ENCODE measurements around the gene CNOT6.

CNOT6 gene

GRCh38 chr5:180592176-180592575 lies 98.0 kb downstream of the CNOT6 start:
- no peak for TF ChIP-seq ZNF274 (IDR thresholded peaks at IDR 0.05; ENCODE audit: low read depth, low read length)

GRCh38 chr5:180593446-180594206 lies 99.4 kb downstream of the CNOT6 start:
- TF ChIP-seq ZNF274 (IDR thresholded peaks at IDR 0.05; ENCODE audit: low read depth, low read length), result no peak
- H3K4me3 ChIP-seq (ENCODE audit: low read length), result no peak overlapping the region

More at GRCh38 chr5:180592176-180592575, 98.0 kb downstream of the CNOT6 start:
- H3K4me3 ChIP-seq (ENCODE audit: low read length), result no peak overlapping the region

- no peak for TF ChIP-seq ZNF274 (IDR thresholded peaks at IDR 0.05; ENCODE audit: low read depth, low read length)
- no peak overlapping the region for H3K4me3 ChIP-seq (ENCODE audit: low read length)
Observed at GRCh38 chr5:180594311-180595045, 100.3 kb downstream of the CNOT6 start.

GRCh38 chr5:180595046-180595379 lies 100.8 kb downstream of the CNOT6 start:
- no peak overlapping the region for H3K4me3 ChIP-seq (ENCODE audit: low read length)
- no peak for TF ChIP-seq ZNF274 (IDR thresholded peaks at IDR 0.05; ENCODE audit: low read depth, low read length)

GRCh38 chr5:180595381-180596114 lies 101.4 kb downstream of the CNOT6 start:
- H3K4me3 ChIP-seq (ENCODE audit: low read length), result no peak overlapping the region
- TF ChIP-seq ZNF274 (IDR thresholded peaks at IDR 0.05; ENCODE audit: low read depth, low read length), result no peak

GRCh38 chr5:180596115-180596667 lies 102.0 kb downstream of the CNOT6 start:
- H3K4me3 ChIP-seq (ENCODE audit: low read length), result no peak overlapping the region
- TF ChIP-seq ZNF274 (IDR thresholded peaks at IDR 0.05; ENCODE audit: low read depth, low read length), result no peak

GRCh38 chr5:180596668-180597231 lies 102.6 kb downstream of the CNOT6 start:
- TF ChIP-seq ZNF274 (IDR thresholded peaks at IDR 0.05; ENCODE audit: low read depth, low read length), result no peak
- no peak overlapping the region for H3K4me3 ChIP-seq (ENCODE audit: low read length)

GRCh38 chr5:180598316-180598701 lies 104.1 kb downstream of the CNOT6 start:
- TF ChIP-seq ZNF274 (IDR thresholded peaks at IDR 0.05; ENCODE audit: low read depth, low read length), result no peak
- H3K4me3 ChIP-seq (ENCODE audit: low read length), result no peak overlapping the region

GRCh38 chr5:180598797-180599589 lies 104.8 kb downstream of the CNOT6 start:
- no peak for TF ChIP-seq ZNF274 (IDR thresholded peaks at IDR 0.05; ENCODE audit: low read depth, low read length)
- H3K4me3 ChIP-seq (ENCODE audit: low read length), result no peak overlapping the region

GRCh38 chr5:180599590-180599914 lies 105.4 kb downstream of the CNOT6 start:
- H3K4me3 ChIP-seq (ENCODE audit: low read length), result no peak overlapping the region
- no peak for TF ChIP-seq ZNF274 (IDR thresholded peaks at IDR 0.05; ENCODE audit: low read depth, low read length)

- no peak overlapping the region for H3K4me3 ChIP-seq (ENCODE audit: low read length)
- no peak for TF ChIP-seq ZNF274 (IDR thresholded peaks at IDR 0.05; ENCODE audit: low read depth, low read length)
Observed at GRCh38 chr5:180599981-180600553, 105.9 kb downstream of the CNOT6 start.

GRCh38 chr5:180600554-180601041 lies 106.4 kb downstream of the CNOT6 start:
- no peak overlapping the region for H3K4me3 ChIP-seq (ENCODE audit: low read length)
- no peak for TF ChIP-seq ZNF274 (IDR thresholded peaks at IDR 0.05; ENCODE audit: low read depth, low read length)

Data from GM08714 (cell line).